SK-N-SH treated with all-trans-retinoic acid at 6 μM for 48 hours (cell line): ENCODE data around the gene ZKSCAN5.

Experiments
- ATAC-seq: fragments of 200-7000 bp; cut with Tn5 transposase; 3 replicates; pipeline ENCODE4 v1.9.1; 2020; ENCODE audit warnings: mild to moderate bottlenecking, moderate library complexity
- CREB5 ChIP-seq: fragments of 250-450 bp; sonication (Bioruptor Pico); IDR thresholded peaks from 2 replicates; pipeline ENCODE4 v1.5.1; 2020; ENCODE audit warnings: low read depth, mild to moderate bottlenecking, moderate library complexity
- CSDC2 ChIP-seq: fragments of 250-450 bp; sonication (Bioruptor Pico); IDR thresholded peaks from 2 replicates; pipeline ENCODE4 v1.5.0; 2020; ENCODE audit warnings: mild to moderate bottlenecking, moderate library complexity
- CSRNP3 ChIP-seq: fragments of 250-450 bp; sonication (Bioruptor Pico); IDR thresholded peaks from 2 replicates; pipeline ENCODE4 v1.5.1; 2021; ENCODE audit warnings: mild to moderate bottlenecking, moderate library complexity
- ESRRG ChIP-seq: fragments of 250-450 bp; sonication (Bioruptor Pico); IDR thresholded peaks from 2 replicates; pipeline ENCODE4 v1.6.1; 2021; ENCODE audit warnings: mild to moderate bottlenecking
- GLIS3 ChIP-seq: fragments of 250-450 bp; sonication (Bioruptor Pico); IDR thresholded peaks from 2 replicates; pipeline ENCODE4 v1.5.0; 2020; ENCODE audit warnings: mild to moderate bottlenecking, moderate library complexity
- ISL1 ChIP-seq: fragments of 250-450 bp; sonication (Bioruptor Pico); IDR thresholded peaks from 2 replicates; pipeline ENCODE4 v2.1.2; 2022; ENCODE audit warnings: mild to moderate bottlenecking, moderate library complexity
- OSR1 ChIP-seq: fragments of 250-450 bp; sonication (Bioruptor Pico); IDR thresholded peaks from 2 replicates; pipeline ENCODE4 v1.8.0; 2022; ENCODE audit warnings: moderate library complexity, mild to moderate bottlenecking, inconsistent platforms
- PATZ1 ChIP-seq: fragments of 250-450 bp; sonication (Bioruptor Pico); IDR thresholded peaks from 2 replicates; pipeline ENCODE4 v1.8.0; 2020; ENCODE audit warnings: mild to moderate bottlenecking, moderate library complexity, borderline replicate concordance
- POU6F1 ChIP-seq: fragments of 250-450 bp; sonication (Bioruptor Pico); IDR thresholded peaks from 2 replicates; pipeline ENCODE4 v1.8.0; 2021; ENCODE audit warnings: low read depth, mild to moderate bottlenecking, moderate library complexity, borderline replicate concordance
- PPARA ChIP-seq: fragments of 250-450 bp; sonication (Bioruptor Pico); IDR thresholded peaks from 2 replicates; pipeline ENCODE4 v1.5.0; 2020; ENCODE audit warnings: mild to moderate bottlenecking, borderline replicate concordance
- RARB ChIP-seq: fragments of 250-450 bp; sonication (Bioruptor Pico); IDR thresholded peaks from 2 replicates; pipeline ENCODE4 v1.8.0; 2021; ENCODE audit warnings: mild to moderate bottlenecking, moderate library complexity
- SNAI2 ChIP-seq: fragments of 250-450 bp; sonication (Bioruptor Pico); IDR thresholded peaks from 2 replicates; pipeline ENCODE4 v1.5.0; 2020; ENCODE audit warnings: mild to moderate bottlenecking, moderate library complexity
- TCF4 ChIP-seq: fragments of 250-450 bp; sonication (Bioruptor Pico); IDR thresholded peaks from 2 replicates; pipeline ENCODE4 v1.8.0; 2021; ENCODE audit warnings: mild to moderate bottlenecking, moderate library complexity, borderline replicate concordance
- TOX ChIP-seq: fragments of 250-450 bp; sonication (Bioruptor Pico); IDR thresholded peaks from 2 replicates; pipeline ENCODE4 v1.8.0; 2021; ENCODE audit warnings: mild to moderate bottlenecking, moderate library complexity, borderline replicate concordance
- TSHZ2 ChIP-seq: fragments of 250-450 bp; sonication (Bioruptor Pico); IDR thresholded peaks from 2 replicates; pipeline ENCODE4 v1.5.0; 2020; ENCODE audit warnings: mild to moderate bottlenecking, moderate library complexity
- ZC3H10 ChIP-seq: fragments of 250-450 bp; sonication (Bioruptor Pico); IDR thresholded peaks from 2 replicates; pipeline ENCODE4 v1.5.1; 2021; ENCODE audit warnings: mild to moderate bottlenecking, moderate library complexity
- ZFP3 ChIP-seq: fragments of 250-450 bp; sonication (Bioruptor Pico); IDR thresholded peaks from 2 replicates; pipeline ENCODE4 v1.5.0; 2020; ENCODE audit warnings: mild to moderate bottlenecking, moderate library complexity
- ZFP30 ChIP-seq: fragments of 450-650 bp; formaldehyde crosslinking; IDR thresholded peaks from 2 replicates; pipeline ENCODE4 v1.5.0; 2022; ENCODE audit warnings: mild to moderate bottlenecking, moderate library complexity
- ZNF565 ChIP-seq: fragments of 450-650 bp; formaldehyde crosslinking; conservative IDR thresholded peaks from 2 replicates; pipeline ENCODE4 v1.5.0; 2020; ENCODE audit warnings: low read depth, mild to moderate bottlenecking, moderate library complexity
- ZNF8 ChIP-seq: fragments of 450-650 bp; formaldehyde crosslinking; IDR thresholded peaks from 2 replicates; pipeline ENCODE4 v1.5.0; 2020; ENCODE audit warnings: mild to moderate bottlenecking, moderate library complexity

ZKSCAN5 gene

GRCh38 chr7:99476107-99476506, 28.4 kb upstream of the ZKSCAN5 start:
- TF ChIP-seq ZFP30 (CRISPR knock-in tag) (no peak), PPARA (no peak), ZNF8 (no peak), GLIS3 (CRISPR knock-in tag) (no peak), CREB5 (no peak), PATZ1 (no peak), RARB (CRISPR knock-in tag) (no peak), ZC3H10 (CRISPR knock-in tag) (no peak), ZFP3 (no peak), TSHZ2 (no peak), TCF4 (CRISPR knock-in tag) (no peak), ESRRG (CRISPR knock-in tag) (no peak), ISL1 (CRISPR knock-in tag) (no peak), SNAI2 (no peak), ZNF565 (CRISPR knock-in tag) (no peak), OSR1 (CRISPR knock-in tag) (no peak), POU6F1 (CRISPR knock-in tag) (no peak), CSDC2 (CRISPR knock-in tag) (no peak), TOX (CRISPR knock-in tag) (no peak)
- no peak for ATAC-seq

- TF ChIP-seq TSHZ2: no peak
- no peak for TF ChIP-seq CSDC2 (CRISPR knock-in tag)
- no peak for TF ChIP-seq ZNF565 (CRISPR knock-in tag)
- no peak for TF ChIP-seq ZC3H10 (CRISPR knock-in tag)
- TF ChIP-seq SNAI2: no peak
- TF ChIP-seq GLIS3 (CRISPR knock-in tag): no peak
- no peak for TF ChIP-seq ZNF8
- no peak for TF ChIP-seq TCF4 (CRISPR knock-in tag)
- TF ChIP-seq CSRNP3 (CRISPR knock-in tag): no peak
- TF ChIP-seq POU6F1 (CRISPR knock-in tag): no peak
- no peak for TF ChIP-seq ZFP3
- TF ChIP-seq, all 23 proteins: peak for 0
- no peak; the same call in 2 of the 3 replicates for ATAC-seq
Measured at GRCh38 chr7:99478464-99479440, 25.7 kb upstream of the ZKSCAN5 start.
